GM19452 (cell line): ENCODE data around the gene CD3E.
"Not testable (repeated sequence)": the region's sequence is repeated elsewhere in the genome, so short reads cannot be mapped to it uniquely, and the experiment has no call there.

ENCODE experiments used
- ATAC-seq: cut with Tn5 transposase; IDR thresholded peaks from one replicate; pipeline ENCODE4 v1.9.1; 2021; ENCODE audit not compliant: unreplicated experiment

The CD3E gene

GRCh38 chr11:118290923-118291322, 13.6 kb upstream of the CD3E start:
- no peak for ATAC-seq

DNA sequence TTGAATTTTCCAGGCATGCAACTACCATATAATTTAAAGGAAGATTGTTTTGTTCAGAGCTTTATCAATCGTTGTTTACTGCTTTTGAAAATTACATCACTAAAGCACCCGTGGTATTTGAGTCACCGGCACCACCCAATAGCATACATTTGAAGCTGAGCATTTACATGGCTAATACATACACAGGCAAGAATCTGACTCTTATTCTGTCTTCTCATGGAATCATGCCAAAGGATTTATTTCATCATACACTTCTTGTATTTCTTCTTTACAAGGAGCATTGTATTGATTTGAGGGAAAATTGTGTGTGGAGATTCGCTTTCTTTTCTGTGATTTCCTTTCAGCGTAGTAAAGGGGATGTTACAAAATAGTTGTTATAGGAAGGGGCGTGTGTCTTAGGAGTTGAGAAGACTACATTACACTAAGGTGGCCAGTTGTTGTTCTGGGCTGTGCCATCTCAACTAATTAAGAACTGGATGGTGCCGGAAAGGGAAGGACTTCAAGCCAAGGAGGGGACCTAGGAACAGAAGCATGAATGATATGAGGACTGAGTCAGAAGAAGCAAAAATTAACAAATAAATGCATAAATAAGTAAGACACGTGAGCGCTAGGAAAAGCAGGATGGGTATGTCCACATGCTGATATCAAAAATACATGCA, 12.9 kb upstream of the CD3E start:
- ATAC-seq = no peak

GRCh38 chr11:118294053-118294452, 10.5 kb upstream of the CD3E start:
- ATAC-seq = no peak

GRCh38 chr11:118295199-118295598, 9.3 kb upstream of the CD3E start:
- no peak for ATAC-seq

GRCh38 chr11:118295815-118296454, 8.6 kb upstream of the CD3E start:
- ATAC-seq = no peak

DNA sequence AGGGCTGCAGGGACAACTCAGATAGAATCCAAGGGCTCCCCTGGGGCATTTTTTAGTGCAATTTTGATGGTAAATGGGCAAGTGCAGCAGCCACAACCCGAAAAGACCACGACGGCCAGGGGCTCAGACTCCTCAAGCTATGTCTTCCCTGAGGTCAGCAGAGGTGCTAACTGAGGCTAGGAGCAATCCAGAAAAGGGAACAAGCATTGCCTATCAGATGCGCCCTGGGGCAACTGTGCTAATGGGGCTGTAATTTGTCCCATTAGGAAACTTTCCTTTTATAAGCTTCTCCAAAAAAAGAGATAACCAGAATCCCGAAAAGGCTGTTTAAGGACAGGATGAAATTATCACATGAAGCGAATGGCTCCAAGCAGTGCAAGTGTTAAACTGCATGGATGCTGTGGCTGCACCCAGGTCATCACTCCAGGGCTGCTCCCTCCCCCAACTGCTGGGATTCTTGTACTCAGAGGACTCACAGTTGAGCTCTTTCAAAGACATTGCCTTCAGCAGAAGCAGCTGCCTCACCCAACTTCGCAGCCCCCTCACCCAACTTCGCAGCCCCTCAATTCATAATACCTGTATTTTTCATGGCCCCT, 2.8 kb upstream of the CD3E start:
- ATAC-seq = no peak

DNA sequence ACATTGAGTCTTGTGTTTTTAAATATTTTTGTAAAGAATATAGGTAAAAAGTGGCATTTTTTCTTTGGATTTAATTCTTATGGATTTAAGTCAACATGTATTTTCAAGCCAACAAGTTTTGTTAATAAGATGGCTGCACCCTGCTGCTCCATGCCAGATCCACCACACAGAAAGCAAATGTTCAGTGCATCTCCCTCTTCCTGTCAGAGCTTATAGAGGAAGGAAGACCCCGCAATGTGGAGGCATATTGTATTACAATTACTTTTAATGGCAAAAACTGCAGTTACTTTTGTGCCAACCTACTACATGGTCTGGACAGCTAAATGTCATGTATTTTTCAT, 333 bp upstream of the CD3E start:
- ATAC-seq = no peak

DNA sequence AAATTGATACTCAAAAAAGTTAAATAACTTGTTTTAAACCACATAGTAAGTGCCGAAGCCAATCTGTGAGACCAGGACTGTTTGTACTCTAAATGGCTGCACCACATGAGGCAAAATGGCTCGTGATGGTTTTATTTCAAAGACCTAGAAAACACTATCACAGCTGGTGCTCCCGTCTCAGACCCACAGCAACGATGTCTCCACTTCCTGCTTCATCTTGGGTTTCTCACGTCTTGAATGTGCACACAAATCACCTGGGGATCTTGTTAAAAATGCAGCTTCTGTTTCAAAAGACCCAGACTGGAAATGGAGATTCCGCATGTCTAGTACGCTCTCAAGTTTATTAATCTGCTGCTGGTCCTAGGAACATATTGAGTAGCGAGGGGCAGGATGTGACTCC, 1.2 kb downstream of the CD3E start:
- ATAC-seq = no peak

GRCh38 chr11:118306556-118306955, 2.0 kb downstream of the CD3E start:
- no peak for ATAC-seq

DNA sequence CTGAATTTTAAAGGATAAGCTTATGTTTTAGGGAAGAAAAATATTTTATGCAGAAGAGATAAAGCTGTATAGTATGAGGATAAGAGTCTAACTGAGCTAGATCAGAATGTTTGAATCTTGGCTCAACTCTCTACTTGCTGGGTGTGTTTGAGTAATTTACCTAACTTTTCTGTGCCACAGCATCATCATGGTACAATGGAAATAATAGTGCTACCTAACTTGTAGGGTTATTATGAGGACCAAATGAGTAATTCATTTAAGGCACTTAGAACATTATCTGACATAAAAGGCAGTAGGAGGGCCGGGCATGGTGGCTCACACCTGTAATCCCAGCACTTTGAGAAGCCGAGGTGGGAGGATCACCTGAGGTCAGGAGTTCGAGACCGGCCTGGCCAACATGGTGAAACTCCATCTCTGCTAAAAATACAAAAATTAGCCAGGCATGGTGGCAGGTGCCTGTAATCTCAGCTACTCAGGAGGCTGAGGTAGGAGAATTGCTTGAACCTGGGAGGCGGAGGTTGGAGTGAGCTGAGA, 4.5 kb downstream of the CD3E start:
- ATAC-seq = not testable (repeated sequence)

- ATAC-seq = no peak
These were observed 5.7 kb downstream of the CD3E start for GRCh38 chr11:118310271-118310670.

DNA sequence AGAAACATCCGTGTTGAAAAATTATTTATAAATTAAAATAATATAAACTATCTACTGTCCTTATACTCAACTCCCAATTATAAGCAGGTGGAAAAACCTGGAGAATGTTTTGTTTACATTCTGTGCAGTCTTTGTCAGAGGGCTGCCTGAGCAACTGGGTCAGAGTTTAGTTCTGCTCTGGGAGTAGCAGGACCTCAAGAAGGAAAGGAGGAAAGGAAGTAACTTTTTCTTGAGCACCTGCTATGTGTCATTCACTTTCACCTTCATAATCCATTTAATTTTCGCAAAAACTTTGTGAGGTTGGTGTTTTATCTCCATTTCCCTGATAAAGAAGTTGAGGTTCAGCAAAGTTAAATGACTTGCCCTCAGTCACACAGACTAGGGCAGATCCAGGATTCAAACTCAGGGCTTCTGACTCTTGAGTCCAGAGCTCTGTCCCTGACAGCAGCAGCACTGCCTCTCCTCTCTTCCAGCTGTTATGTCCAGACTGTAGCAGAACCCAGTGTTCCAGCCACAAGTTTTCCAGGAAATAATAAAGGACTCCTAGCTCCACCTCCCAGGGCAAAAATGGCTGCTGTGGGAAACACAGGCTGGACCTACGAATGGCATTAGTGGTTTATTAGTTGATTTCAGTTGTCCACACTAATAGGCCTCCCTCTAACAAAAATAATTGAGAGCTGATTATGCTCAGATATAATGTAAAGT, 6.4 kb downstream of the CD3E start:
- no peak for ATAC-seq

- no peak for ATAC-seq
These were observed 7.0 kb downstream of the CD3E start for GRCh38 chr11:118311518-118311917.

DNA sequence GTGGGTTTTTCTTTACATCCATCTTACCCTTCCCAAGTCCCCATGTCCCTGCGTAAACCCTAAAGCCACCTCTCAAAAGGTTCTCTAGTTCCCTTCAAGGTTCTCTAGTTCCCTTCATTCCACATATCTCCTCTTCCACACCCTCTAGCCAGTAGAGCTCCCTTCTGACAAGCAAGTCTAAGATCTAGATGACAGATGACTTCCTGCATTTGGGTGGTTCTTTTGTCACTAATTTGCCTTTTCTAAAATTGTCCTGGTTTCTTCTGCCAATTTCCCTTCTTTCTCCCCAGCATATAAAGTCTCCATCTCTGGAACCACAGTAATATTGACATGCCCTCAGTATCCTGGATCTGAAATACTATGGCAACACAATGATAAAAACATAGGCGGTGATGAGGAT, 7.8 kb downstream of the CD3E start:
- ATAC-seq = no peak

- no peak for ATAC-seq
These were observed 8.7 kb downstream of the CD3E start for GRCh38 chr11:118313242-118313641.

DNA sequence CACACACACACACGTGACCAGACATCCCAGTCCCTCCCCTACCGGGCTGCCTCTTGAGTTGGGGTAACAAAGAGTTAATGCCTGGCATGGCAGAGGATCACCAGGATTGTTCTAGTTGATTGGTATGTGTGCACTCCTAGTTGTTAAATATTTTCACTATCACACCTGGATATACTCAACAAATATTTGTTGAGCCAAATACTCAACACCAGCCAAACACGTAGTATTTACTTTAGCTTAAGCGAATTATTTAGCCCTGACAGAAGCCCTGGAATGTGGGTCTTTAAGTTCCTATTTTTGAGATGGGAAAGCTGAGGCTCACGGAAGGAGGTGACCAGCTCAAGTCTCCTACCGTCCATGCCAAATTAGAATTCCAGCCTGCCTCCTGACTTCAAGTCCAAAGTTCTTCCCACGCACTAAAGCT, 10.5 kb downstream of the CD3E start:
- no peak for ATAC-seq

DNA sequence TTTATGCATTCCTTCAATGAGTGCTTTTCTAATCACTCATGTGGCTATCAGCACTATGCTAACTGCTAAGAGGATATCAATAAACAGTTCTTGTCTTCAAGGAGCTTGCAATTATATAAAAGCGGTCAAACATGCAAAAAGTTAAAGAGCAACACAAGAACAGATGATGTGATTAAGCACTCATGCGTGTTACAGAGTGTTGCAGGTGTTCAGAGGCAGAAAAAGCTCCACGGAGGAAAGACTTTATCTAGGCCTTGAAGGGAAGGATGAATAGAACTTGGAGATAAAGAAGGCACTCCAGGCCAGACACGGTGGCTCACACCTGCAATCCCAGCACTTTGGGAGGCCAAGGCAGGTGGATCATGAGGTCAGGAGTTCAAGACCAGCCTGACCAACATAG, 13.6 kb downstream of the CD3E start:
- ATAC-seq = no peak

DNA sequence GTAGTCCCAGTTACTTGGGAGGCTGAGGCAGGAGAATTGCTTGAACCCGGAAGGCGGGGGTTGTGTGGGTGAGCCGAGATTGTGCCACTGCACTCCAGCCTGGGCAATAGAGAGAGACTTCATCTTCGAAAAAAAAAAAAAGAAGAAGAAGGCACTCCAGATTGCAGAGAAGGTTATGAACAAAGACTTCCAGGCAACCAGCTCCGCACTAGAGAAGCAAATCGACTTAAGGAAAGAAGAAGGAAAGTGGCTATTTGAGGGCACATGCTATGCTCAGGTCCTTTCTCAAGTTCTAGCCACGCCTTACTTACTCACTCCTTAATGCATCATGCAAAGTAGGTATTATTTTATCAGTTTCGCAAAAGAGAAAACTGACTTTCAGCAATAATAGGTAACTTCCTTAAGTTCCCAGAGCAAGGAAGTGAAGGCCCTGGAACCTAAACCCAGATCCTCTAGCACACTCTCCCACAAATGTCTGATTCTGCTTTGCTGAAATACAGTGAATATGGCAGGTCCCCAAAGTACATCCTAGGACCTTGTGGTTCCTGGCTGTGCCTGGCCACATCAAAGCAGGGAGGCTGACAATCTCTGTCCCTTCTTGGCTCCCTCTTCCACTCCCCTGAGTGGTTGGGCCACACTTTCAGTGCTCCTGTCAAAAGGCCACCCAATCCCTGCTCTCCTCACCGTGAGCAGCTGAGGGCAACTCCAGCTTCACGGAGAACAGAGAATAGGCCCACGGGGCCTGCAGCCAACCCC, 14.2 kb downstream of the CD3E start:
- ATAC-seq = no peak

- ATAC-seq = no peak
These were observed 14.8 kb downstream of the CD3E start for GRCh38 chr11:118319337-118319707.

- no peak for ATAC-seq
These were observed 16.0 kb downstream of the CD3E start for GRCh38 chr11:118320515-118320914.

GRCh38 chr11:118321386-118322082, 17.0 kb downstream of the CD3E start:
- no peak for ATAC-seq
